ENCODE data around the gene CLCN2. TPM values are rescaled to one million over a fixed set of nuclear protein-coding genes. Genes with fewer than 3 reads are reported as not detected.
A peak's percentile ranks its signal among the peaks of the same experiment; 100 is the strongest.

The CLCN2 gene
- polyA plus RNA-seq, 1 donor from 2014 or later: 13.4 TPM

- H3K36me3 ChIP-seq (ENCODE audit: insufficient read depth, low read length): no peaks in the 10 kb centered on the region
- H2AFZ ChIP-seq (ENCODE audit: low read depth, low read length): peak within 1 kb of the TSS; percentile 60
- H4K20me1 ChIP-seq (ENCODE audit: insufficient read depth): no peaks in the 10 kb centered on the region
- peak within 1 kb of the TSS; percentile 62 for H3K27ac ChIP-seq (ENCODE audit: low read length)
- H3K27me3 ChIP-seq (ENCODE audit: insufficient read depth, low read depth, low read length): no peaks in the 10 kb centered on the region
- peak within 1 kb of the TSS; percentile 87 for H3K4me3 ChIP-seq (ENCODE audit: low read length)
- no peaks in the 10 kb centered on the region for H3K9me2 ChIP-seq (ENCODE audit: insufficient read depth, low read length)
- H3K79me2 ChIP-seq (replicated peaks; ENCODE audit: insufficient read depth, low read length): peaks cover 31% of the 10 kb centered on the region
- H3K9me3 ChIP-seq (ENCODE audit: low read length): no peaks in the 10 kb centered on the region
- H3K4me2 ChIP-seq (ENCODE audit: low read length): peak within 1 kb of the TSS; percentile 89
- H3F3A ChIP-seq (ENCODE audit: insufficient read depth, low read length, poor library complexity, severe bottlenecking): no peaks in the 10 kb centered on the region
- TF ChIP-seq POLR2AphosphoS5 (IDR thresholded peaks at IDR 0.05): peak; percentile 80
- TF ChIP-seq EP300 (conservative IDR thresholded peaks at IDR 0.05; ENCODE audit: poor library complexity, severe bottlenecking): no peak
- TF ChIP-seq REST (IDR thresholded peaks at IDR 0.05; ENCODE audit: borderline replicate concordance): peak; percentile 38
- TF ChIP-seq CTCF (IDR thresholded peaks at IDR 0.05; ENCODE audit: poor library complexity, severe bottlenecking): no peak
- TF ChIP-seq RAD21 (conservative IDR thresholded peaks at IDR 0.05): no peak
- TF ChIP-seq EZH2 (IDR thresholded peaks at IDR 0.05; ENCODE audit: borderline replicate concordance, insufficient read depth, low read length, poor library complexity, severe bottlenecking): no peak
- no peak for TF ChIP-seq SMC3 (conservative IDR thresholded peaks at IDR 0.05; ENCODE audit: poor library complexity)
- peak; percentile 39 for TF ChIP-seq MXI1 (conservative IDR thresholded peaks at IDR 0.05; ENCODE audit: poor library complexity, severe bottlenecking)
- no peak for TF ChIP-seq TAF1 (IDR thresholded peaks at IDR 0.05; ENCODE audit: low read depth)
- H3K9ac ChIP-seq (ENCODE audit: low read length): peak within 1 kb of the TSS; percentile 81
These were observed 47.1 kb downstream of the CLCN2 start, which contains the start of gene EIF4G1 for GRCh38 chr3:184314363-184314699. Gene EIF4G1, plus strand, starts transcription at chr3:184314606. Its CDS starts 1,191 bp downstream, at chr3:184315797.

GRCh38 chr3:184311633-184312032 is 49.8 kb downstream of the CLCN2 start:
- Histone ChIP-seq H3K27me3 (ENCODE audit: insufficient read depth, low read depth, low read length) (no peaks in the 10 kb centered on the region), H3F3A (ENCODE audit: insufficient read depth, low read length, poor library complexity, severe bottlenecking) (no peaks in the 10 kb centered on the region), H3K9me2 (ENCODE audit: insufficient read depth, low read length) (no peaks in the 10 kb centered on the region), H3K4me3 (ENCODE audit: low read length) (no peak overlapping the region), H3K9ac (ENCODE audit: low read length) (no peak overlapping the region), H3K27ac (ENCODE audit: low read length) (no peak overlapping the region), H4K20me1 (ENCODE audit: insufficient read depth) (no peaks in the 10 kb centered on the region), H3K79me2 (replicated peaks; ENCODE audit: insufficient read depth, low read length) (peaks cover 14% of the 10 kb centered on the region), H3K4me2 (ENCODE audit: low read length) (no peak overlapping the region), H3K36me3 (ENCODE audit: insufficient read depth, low read length) (no peaks in the 10 kb centered on the region), H3K9me3 (ENCODE audit: low read length) (no peaks in the 10 kb centered on the region), H2AFZ (ENCODE audit: low read depth, low read length) (no peak overlapping the region)
- TF ChIP-seq POLR2AphosphoS5 (IDR thresholded peaks at IDR 0.05) (no peak), TAF1 (IDR thresholded peaks at IDR 0.05; ENCODE audit: low read depth) (no peak), MXI1 (conservative IDR thresholded peaks at IDR 0.05; ENCODE audit: poor library complexity, severe bottlenecking) (no peak), EP300 (conservative IDR thresholded peaks at IDR 0.05; ENCODE audit: poor library complexity, severe bottlenecking) (no peak), RAD21 (conservative IDR thresholded peaks at IDR 0.05) (no peak), REST (IDR thresholded peaks at IDR 0.05; ENCODE audit: borderline replicate concordance) (no peak), EZH2 (IDR thresholded peaks at IDR 0.05; ENCODE audit: borderline replicate concordance, insufficient read depth, low read length, poor library complexity, severe bottlenecking) (no peak), CTCF (IDR thresholded peaks at IDR 0.05; ENCODE audit: poor library complexity, severe bottlenecking) (no peak), SMC3 (conservative IDR thresholded peaks at IDR 0.05; ENCODE audit: poor library complexity) (no peak)
